HepG2 (cell line): Measurements from ENCODE around the gene HSPA1L. TPM values are rescaled to one million over a fixed set of nuclear protein-coding genes. Genes with fewer than 3 reads are reported as not detected.

Experiments
- ATAC-seq: fragments of 200-7000 bp; cut with Tn5 transposase; 3 replicates; pipeline ENCODE4 v1.9.1; 2020; ENCODE audit warnings: mild to moderate bottlenecking, moderate library complexity
- Bru-seq: library from RNA; stranded (reverse); fragments of 400-500 nt; gene quantifications from one replicate; lab custom pipeline; 2021; lab: Mats Ljungman, UMichigan
- BruChase-seq, 2 experiments: library from RNA; stranded (reverse); fragments of 400-500 nt; gene quantifications; one replicate each; lab custom pipeline; 2021; lab: Mats Ljungman, UMichigan
- BruUV-seq: library from RNA; stranded (reverse); fragments of 400-500 nt; replicated peaks from 2 replicates; lab custom pipeline; 2021; lab: Mats Ljungman, UMichigan
- CTCF ChIA-PET: fragments of 300-600 bp; formaldehyde crosslinking; extraction: SDS; loops from one replicate; lab custom pipeline; 2021; ENCODE audit warnings: low total read pairs, inconsistent platforms, low intra/inter-chr PET ratio; lab: Yijun Ruan, JAX
- POLR2A ChIA-PET: fragments of 350-600 bp; sonication (Branson Sonifier 250); formaldehyde crosslinking; loops from one replicate; lab custom pipeline; 2020; ENCODE audit warnings: antibody characterized with exemption, inconsistent platforms; lab: Yijun Ruan, JAX
- DNase-seq: peaks from one replicate; pipeline ENCODE4 v3.0.0-alpha.2; 2015; ENCODE audit warnings: low spot score
- FAIRE-seq: peaks from 3 replicates; lab custom pipeline; 2011; peaks lifted over from hg19 to GRCh38; lab: Jason Lieb, UNC
- H2AFZ ChIP-seq: one replicate; pipeline ENCODE4 v1.6.1; 2011; ENCODE audit warnings: low read length, inconsistent platforms
- H3K27ac ChIP-seq: fragments of 300-600 bp; 3 replicates; pipeline ENCODE4 v1.8.0; 2011; ENCODE audit warnings: mixed run types, mild to moderate bottlenecking, mixed read lengths, low read length, inconsistent platforms; ENCODE audit not compliant: insufficient read depth; ENCODE audit errors: extremely low read length
- H3K27me3 ChIP-seq, 2 experiments: fragments of 200-600 bp in 1 of 2; 2 replicates in 1 of 2; 3 replicates in 1 of 2; pipeline versions ENCODE4 v1.6.0 to v1.8.0; 2011; ENCODE audit warnings: low read length in 2 of 2, mild to moderate bottlenecking in 2 of 2, moderate library complexity in 2 of 2, inconsistent platforms in 1 of 2; ENCODE audit not compliant: insufficient read depth in 2 of 2, control insufficient read depth in 1 of 2
- H3K36me3 ChIP-seq, 2 experiments: fragments of 200-600 bp in 1 of 2; replicated peaks in 1 of 2; 2 replicates in 1 of 2; 3 replicates in 1 of 2; pipeline versions ENCODE4 v1.5.1 to v1.8.0; 2011; ENCODE audit warnings: low read length in 2 of 2, inconsistent platforms in 1 of 2; ENCODE audit not compliant: insufficient read depth in 2 of 2, control insufficient read depth in 1 of 2
- H3K4me1 ChIP-seq: 2 replicates; pipeline ENCODE4 v1.5.1; 2012; ENCODE audit warnings: low read length, inconsistent platforms; ENCODE audit not compliant: insufficient read depth
- H3K4me2 ChIP-seq: 2 replicates; pipeline ENCODE4 v1.6.0; 2011; ENCODE audit warnings: low read depth, low read length, inconsistent platforms
- H3K4me3 ChIP-seq, 3 experiments: fragments of 200-600 bp in 1 of 3; sonication (generic), shearing (Covaris generic) in 1 of 3; replicated peaks in 1 of 3; 2 replicates each; pipeline ENCODE4 v1.5.1; 2011 to 2016; ENCODE audit warnings: low read length in 3 of 3, inconsistent platforms in 2 of 3, low read depth in 2 of 3, mild to moderate bottlenecking in 2 of 3, control low read depth in 1 of 3, mixed read lengths in 1 of 3; ENCODE audit not compliant: insufficient read depth in 1 of 3
- H3K79me2 ChIP-seq: one replicate; pipeline ENCODE4 v1.6.1; 2011; ENCODE audit warnings: low read length, inconsistent platforms; ENCODE audit not compliant: insufficient read depth
- H3K9ac ChIP-seq: 2 replicates; pipeline ENCODE4 v1.6.0; 2011; ENCODE audit warnings: mild to moderate bottlenecking, low read depth, low read length, inconsistent platforms; ENCODE audit not compliant: insufficient read depth
- H3K9me3 ChIP-seq: 2 replicates; pipeline ENCODE4 v1.5.1; 2012; ENCODE audit warnings: mild to moderate bottlenecking, low read length
- H4K20me1 ChIP-seq: 2 replicates; pipeline ENCODE4 v1.6.0; 2011; ENCODE audit warnings: inconsistent platforms, mild to moderate bottlenecking, low read length, moderate library complexity; ENCODE audit not compliant: insufficient read depth
- CREB1 ChIP-seq, 2 experiments: fragments of 450-650 bp in 1 of 2; IDR thresholded peaks; 2 replicates each; pipeline ENCODE4 v1.6.1; 2016 to 2017; ENCODE audit warnings: control low read depth in 1 of 2, mild to moderate bottlenecking in 1 of 2, missing compliant biosample characterization in 1 of 2, missing genetic modification characterization in 1 of 2
- KMT2A ChIP-seq: sonication (generic); formaldehyde crosslinking; IDR thresholded peaks from 2 replicates; pipeline ENCODE4 v1.4.0; 2020; ENCODE audit warnings: missing genetic modification reagents
- SOX5 ChIP-seq: IDR thresholded peaks from 2 replicates; pipeline ENCODE4 v1.6.1; 2016; ENCODE audit warnings: borderline replicate concordance
- ZBTB10 ChIP-seq: sonication (generic); formaldehyde crosslinking; IDR thresholded peaks from 2 replicates; pipeline ENCODE4 v1.4.0; 2020; ENCODE audit warnings: missing genetic modification reagents, borderline replicate concordance
- ZNF34 ChIP-seq: sonication (generic); formaldehyde crosslinking; IDR thresholded peaks from 2 replicates; pipeline ENCODE4 v1.4.0; 2020; ENCODE audit warnings: mild to moderate bottlenecking, missing genetic modification reagents, borderline replicate concordance
- ZNF747 ChIP-seq: sonication (generic); formaldehyde crosslinking; IDR thresholded peaks from 2 replicates; pipeline ENCODE4 v1.8.1; 2023; ENCODE audit warnings: missing genetic modification reagents, mild to moderate bottlenecking, borderline replicate concordance
- ZNF850 ChIP-seq: sonication (generic); formaldehyde crosslinking; conservative IDR thresholded peaks from 2 replicates; pipeline ENCODE4 v1.9.0; 2021; ENCODE audit warnings: mild to moderate bottlenecking, missing genetic modification reagents
- WGBS: methylation state at CpG from one replicate; pipeline ENCODE4 v1.1.6; 2017; ENCODE audit warnings: low lambda C conversion rate; 5-methylcytosine and 5-hydroxymethylcytosine counted together
- in situ Hi-C: cut with HindIII; loops from 2 replicates; pipeline ENCODE4 v1.10.0; 2017; ENCODE audit warnings: low pct_unique_long_range_greater_than_20kb; ENCODE audit not compliant: extremely low pct_ligation_motif_present
- intact Hi-C: fragments of 100-400 bp; cut with micrococcal nuclease; formaldehyde crosslinking; loops from one replicate; pipeline ENCODE4 v1.10.0; 2022; ENCODE audit not compliant: unreplicated experiment
- long read RNA-seq, 2 experiments: library from RNA in 1 of 2; library from polyadenylated mRNA in 1 of 2; stranded (forward) in 1 of 2; unstranded in 1 of 2; transcript quantifications; one replicate each; pipeline ENCODE4 v2.0.0, GENCODE V29; 2019 to 2022
- polyA minus RNA-seq, 3 experiments: library from RNA; depleted of rRNA, polyadenylated mRNA; stranded (reverse); fragments of >200 nt; gene quantifications; 2 replicates each; pipeline ENCODE4 v1.2.3, GENCODE V29; 2011; ENCODE audit warnings: low replicate concordance in 1 of 3
- polyA plus RNA-seq, 8 experiments: library from polyadenylated mRNA; depleted of rRNA in 3 of 8; stranded (reverse) in 7 of 8; unstranded in 1 of 8; fragments of >200 nt; fragmentation: Illumina TruSeq in 4 of 8; extraction: Trizol in 4 of 8; gene quantifications; 2 replicates each; pipeline versions ENCODE4 v1.2.1 to v1.2.3, GENCODE V29; 2011 to 2016; ENCODE audit warnings: low read depth in 4 of 8, missing spikeins in 1 of 8, mixed read lengths in 1 of 8; ENCODE audit not compliant: insufficient read depth in 1 of 8
- total RNA-seq, 5 experiments: library from RNA; depleted of rRNA; stranded (reverse); fragments of >200 nt; fragmentation: Illumina TruSeq; extraction: Trizol; gene quantifications; 2 replicates each; pipeline ENCODE4 v1.2.3, GENCODE V29; 2016; ENCODE audit warnings: low read depth in 1 of 5
- TF ChIP-seq, protein P1 (sequence below): sonication (generic); formaldehyde crosslinking; IDR thresholded peaks from 2 replicates; pipeline ENCODE4 v1.4.0; 2020; ENCODE audit warnings: missing genetic modification reagents, borderline replicate concordance

Gene HSPA1L
- total RNA-seq (2016; rRNA removed; fragmentation: Illumina TruSeq; extraction: Trizol) (0.55 and 0.94 TPM in 2 replicates), polyA plus RNA-seq (2011; rRNA removed) (0.78 and 1.0 TPM in 2 replicates), polyA minus RNA-seq (2011; rRNA and poly(A)+ RNA removed; ENCODE audit: low replicate concordance) (0.46 and 2.2 TPM in 2 replicates), Bru-seq, nascent RNA (percentile 34 among the genes with signal in this experiment), BruChase-seq, experiment 1, labeled RNA remaining after a 6-hour chase (percentile 35 among the genes with signal in this experiment), BruChase-seq, experiment 2, labeled RNA remaining after a 2-hour chase (percentile 39 among the genes with signal in this experiment)
- total RNA-seq (2016; cell fraction: cytosol; rRNA removed; fragmentation: Illumina TruSeq; extraction: Trizol; ENCODE audit: low read depth) = 0.18 and 0.30 TPM in 2 replicates
- total RNA-seq (2016; cell fraction: insoluble cytoplasmic fraction; rRNA removed; fragmentation: Illumina TruSeq; extraction: Trizol) = 0.87 and 0.97 TPM in 2 replicates
- 0.55 and 0.56 TPM in 2 replicates for total RNA-seq (2016; cell fraction: membrane; rRNA removed; fragmentation: Illumina TruSeq; extraction: Trizol)
- total RNA-seq (2016; cell fraction: nucleus; rRNA removed; fragmentation: Illumina TruSeq; extraction: Trizol) = 0.38 and 0.47 TPM in 2 replicates
- polyA plus RNA-seq (2011; cell fraction: cytosol; rRNA removed) = 0.67 and 0.72 TPM in 2 replicates
- polyA plus RNA-seq (2011; cell fraction: nucleus; rRNA removed) = 0.45 and 0.73 TPM in 2 replicates
- polyA plus RNA-seq (2012) = 0.87 and 1.1 TPM in 2 replicates
- 0.08 and 0.12 TPM in 2 replicates for polyA plus RNA-seq (2016; cell fraction: cytosol; fragmentation: Illumina TruSeq; extraction: Trizol; ENCODE audit: low read depth)
- 0.98 and 1.0 TPM in 2 replicates for polyA plus RNA-seq (2016; cell fraction: insoluble cytoplasmic fraction; fragmentation: Illumina TruSeq; extraction: Trizol; ENCODE audit: low read depth)
- polyA plus RNA-seq (2016; cell fraction: membrane; fragmentation: Illumina TruSeq; extraction: Trizol; ENCODE audit: low read depth) = 0.34 and 0.37 TPM in 2 replicates
- 0.93 and 1.0 TPM in 2 replicates for polyA plus RNA-seq (2016; cell fraction: nucleus; fragmentation: Illumina TruSeq; extraction: Trizol; ENCODE audit: insufficient read depth, low read depth)
- polyA minus RNA-seq (2011; cell fraction: cytosol; rRNA and poly(A)+ RNA removed) = 0.44 and 0.59 TPM in 2 replicates
- 0.25 and 0.39 TPM in 2 replicates for polyA minus RNA-seq (2011; cell fraction: nucleus; rRNA and poly(A)+ RNA removed)
- long read RNA-seq, experiment 1 = 0 reads
- long read RNA-seq, experiment 2, partial matches to known transcripts = 0 of 2 reads
- long read RNA-seq, experiment 2, other reads (novel, unspliced or antisense) = 2 of 2 reads

DNA sequence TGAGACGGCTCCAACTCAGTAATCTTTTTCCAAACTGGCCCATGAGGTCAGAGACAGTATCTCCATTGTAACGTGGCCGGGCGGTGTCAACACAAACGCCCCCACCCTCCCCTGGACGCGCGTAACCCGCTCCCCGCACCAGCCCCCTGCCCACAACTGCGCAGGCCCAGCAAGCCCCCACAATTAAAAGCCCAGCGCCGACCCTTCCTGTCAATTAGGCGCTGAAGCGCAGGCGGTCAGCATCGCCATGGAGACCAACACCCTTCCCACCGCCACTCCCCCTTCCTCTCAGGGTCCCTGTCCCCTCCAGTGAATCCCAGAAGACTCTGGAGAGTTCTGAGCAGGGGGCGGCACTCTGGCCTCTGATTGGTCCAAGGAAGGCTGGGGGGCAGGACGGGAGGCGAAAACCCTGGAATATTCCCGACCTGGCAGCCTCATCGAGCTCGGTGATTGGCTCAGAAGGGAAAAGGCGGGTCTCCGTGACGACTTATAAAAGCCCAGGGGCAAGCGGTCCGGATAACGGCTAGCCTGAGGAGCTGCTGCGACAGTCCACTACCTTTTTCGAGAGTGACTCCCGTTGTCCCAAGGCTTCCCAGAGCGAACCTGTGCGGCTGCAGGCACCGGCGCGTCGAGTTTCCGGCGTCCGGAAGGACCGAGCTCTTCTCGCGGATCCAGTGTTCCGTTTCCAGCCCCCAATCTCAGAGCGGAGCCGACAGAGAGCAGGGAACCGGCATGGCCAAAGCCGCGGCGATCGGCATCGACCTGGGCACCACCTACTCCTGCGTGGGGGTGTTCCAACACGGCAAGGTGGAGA lies at the start of gene HSPA1L, which contains the start of gene HSPA1A:
Gene HSPA1L (minus strand): TSS at position 259 of the 814 bp plus-strand sequence. CDS start 3,311 bp downstream, outside the sequence.
Gene HSPA1A (plus strand): TSS at position 519 of the 814 bp plus-strand sequence. CDS start 214 bp downstream, at position 733.
- in situ Hi-C loops (no loop called here), intact Hi-C loops (loop anchor here (2.0 kb wide), 1 partner anchor 20 kb away; the partner anchor contains the start of gene VARS1)
- Histone ChIP-seq H3K79me2 (peaks cover 19% of the 10 kb centered on the region), H3K27me3 (no peaks in the 10 kb centered on the region), H2AFZ (no peak within 1 kb of the TSS), H3K36me3 (no peaks in the 10 kb centered on the region), H3K4me1 (peaks cover 35% of the 10 kb centered on the region), H4K20me1 (no peaks in the 10 kb centered on the region), H3K4me2 (peak within 1 kb of the TSS; percentile 87), H3K9ac (peak within 1 kb of the TSS; percentile 78), H3K9me3 (no peaks in the 10 kb centered on the region), H3K4me3 (peak within 1 kb of the TSS; percentile 54 to 71 (median 55)), H3K27ac (peak within 1 kb of the TSS; percentile 95)
- BruUV-seq = no TSS peak
- ChIA-PET CTCF (no interaction called here), POLR2A (interaction anchor here (0.8 to 3.6 kb wide), 33 partner anchors 9 to 274 kb away, joined by 3 to 102 read pairs (median 6); partner anchors contain the start of genes ABHD16A, APOM, BAG6 and C2)
- FAIRE-seq (peak; percentile 77), ATAC-seq (peak; percentile 64), DNase-seq (peak; percentile 95)
- WGBS = 39% methylated on average over 39 of the region's 56 CpGs
- peak; percentile 73 for TF ChIP-seq KMT2A (CRISPR knock-in tag)
- no peak for TF ChIP-seq ZNF34 (CRISPR knock-in tag)
- TF ChIP-seq ZNF747 (CRISPR knock-in tag) = no peak; the same call in 1 of the 2 replicates
- TF ChIP-seq SOX5 (CRISPR knock-in tag) = peak; percentile 17; the same call in 1 of the 2 replicates
- TF ChIP-seq ZBTB10 = no peak
- TF ChIP-seq, protein P1, sequence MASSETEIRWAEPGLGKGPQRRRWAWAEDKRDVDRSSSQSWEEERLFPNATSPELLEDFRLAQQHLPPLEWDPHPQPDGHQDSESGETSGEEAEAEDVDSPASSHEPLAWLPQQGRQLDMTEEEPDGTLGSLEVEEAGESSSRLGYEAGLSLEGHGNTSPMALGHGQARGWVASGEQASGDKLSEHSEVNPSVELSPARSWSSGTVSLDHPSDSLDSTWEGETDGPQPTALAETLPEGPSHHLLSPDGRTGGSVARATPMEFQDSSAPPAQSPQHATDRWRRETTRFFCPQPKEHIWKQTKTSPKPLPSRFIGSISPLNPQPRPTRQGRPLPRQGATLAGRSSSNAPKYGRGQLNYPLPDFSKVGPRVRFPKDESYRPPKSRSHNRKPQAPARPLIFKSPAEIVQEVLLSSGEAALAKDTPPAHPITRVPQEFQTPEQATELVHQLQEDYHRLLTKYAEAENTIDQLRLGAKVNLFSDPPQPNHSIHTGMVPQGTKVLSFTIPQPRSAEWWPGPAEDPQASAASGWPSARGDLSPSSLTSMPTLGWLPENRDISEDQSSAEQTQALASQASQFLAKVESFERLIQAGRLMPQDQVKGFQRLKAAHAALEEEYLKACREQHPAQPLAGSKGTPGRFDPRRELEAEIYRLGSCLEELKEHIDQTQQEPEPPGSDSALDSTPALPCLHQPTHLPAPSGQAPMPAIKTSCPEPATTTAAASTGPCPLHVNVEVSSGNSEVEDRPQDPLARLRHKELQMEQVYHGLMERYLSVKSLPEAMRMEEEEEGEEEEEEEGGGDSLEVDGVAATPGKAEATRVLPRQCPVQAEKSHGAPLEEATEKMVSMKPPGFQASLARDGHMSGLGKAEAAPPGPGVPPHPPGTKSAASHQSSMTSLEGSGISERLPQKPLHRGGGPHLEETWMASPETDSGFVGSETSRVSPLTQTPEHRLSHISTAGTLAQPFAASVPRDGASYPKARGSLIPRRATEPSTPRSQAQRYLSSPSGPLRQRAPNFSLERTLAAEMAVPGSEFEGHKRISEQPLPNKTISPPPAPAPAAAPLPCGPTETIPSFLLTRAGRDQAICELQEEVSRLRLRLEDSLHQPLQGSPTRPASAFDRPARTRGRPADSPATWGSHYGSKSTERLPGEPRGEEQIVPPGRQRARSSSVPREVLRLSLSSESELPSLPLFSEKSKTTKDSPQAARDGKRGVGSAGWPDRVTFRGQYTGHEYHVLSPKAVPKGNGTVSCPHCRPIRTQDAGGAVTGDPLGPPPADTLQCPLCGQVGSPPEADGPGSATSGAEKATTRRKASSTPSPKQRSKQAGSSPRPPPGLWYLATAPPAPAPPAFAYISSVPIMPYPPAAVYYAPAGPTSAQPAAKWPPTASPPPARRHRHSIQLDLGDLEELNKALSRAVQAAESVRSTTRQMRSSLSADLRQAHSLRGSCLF (CRISPR knock-in tag) = no peak
- TF ChIP-seq CREB1 (IDR thresholded peaks at IDR 0.05) = 0 out of 2 replicates have a peak, but pooled peaks have one; percentile 12
- TF ChIP-seq CREB1 (CRISPR knock-in tag; IDR thresholded peaks at IDR 0.05) = no peak; the same call in 1 of the 2 replicates
- TF ChIP-seq ZNF850 (CRISPR knock-in tag) = no peak
